A172 (cell line): ENCODE measurements around the gene STAT5B. TPM values are rescaled to one million over a fixed set of nuclear protein-coding genes. Genes with fewer than 3 reads are reported as not detected.
"Not testable (repeated sequence)": the region's sequence is repeated elsewhere in the genome, so short reads cannot be mapped to it uniquely, and the experiment has no call there.

Experiments
- DNase-seq: peaks from one replicate; pipeline ENCODE4 v3.0.0-alpha.2; 2015; ENCODE audit warnings: low spot score
- total RNA-seq: library from RNA; depleted of rRNA; stranded (reverse); fragments of >200 nt; shearing (Covaris generic); gene quantifications from 2 replicates; pipeline ENCODE4 v1.2.3, GENCODE V29; 2014

Gene STAT5B
- total RNA-seq, 1 experiment from 2014 or later = 30.9 TPM

DNA sequence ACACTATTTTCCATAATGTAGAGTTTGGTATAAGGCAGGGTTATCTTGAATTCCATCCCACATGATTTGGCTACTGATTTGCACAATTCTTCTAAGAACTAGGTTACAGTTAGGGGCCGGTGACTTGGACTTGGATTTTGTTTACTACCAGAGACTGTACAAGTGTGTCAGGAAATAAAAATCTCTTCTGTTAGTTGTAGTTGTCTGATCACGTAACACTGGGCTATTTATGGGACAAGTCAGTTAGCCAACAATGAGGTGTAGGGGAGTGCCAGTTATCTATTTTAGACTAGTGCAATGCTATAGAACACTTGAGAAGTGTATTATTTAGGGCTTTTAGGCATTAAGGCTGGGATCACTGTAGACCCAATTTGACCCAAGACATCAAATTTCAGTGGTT, 42.2 kb downstream of the STAT5B start:
- no peak for DNase-seq

DNA sequence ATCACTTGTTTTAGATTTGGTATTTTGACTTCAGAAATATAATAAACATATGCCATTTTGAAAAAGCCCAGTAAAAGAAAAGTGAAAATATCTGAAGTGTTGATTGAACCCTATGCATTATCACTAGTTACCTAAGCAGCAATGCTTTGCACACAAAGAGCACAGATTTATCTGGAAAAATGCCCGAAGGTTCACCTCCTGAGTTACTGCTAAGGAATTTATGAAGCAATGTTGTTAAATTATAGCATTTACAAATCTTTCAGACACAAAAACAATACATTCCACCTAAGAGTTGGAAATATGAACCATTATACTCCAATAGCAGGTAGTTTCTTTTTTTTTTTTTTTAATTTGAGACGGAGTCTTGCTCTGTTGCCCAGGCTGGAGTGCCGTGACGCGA, 43.0 kb downstream of the STAT5B start:
- peak; percentile 54 for DNase-seq

DNA sequence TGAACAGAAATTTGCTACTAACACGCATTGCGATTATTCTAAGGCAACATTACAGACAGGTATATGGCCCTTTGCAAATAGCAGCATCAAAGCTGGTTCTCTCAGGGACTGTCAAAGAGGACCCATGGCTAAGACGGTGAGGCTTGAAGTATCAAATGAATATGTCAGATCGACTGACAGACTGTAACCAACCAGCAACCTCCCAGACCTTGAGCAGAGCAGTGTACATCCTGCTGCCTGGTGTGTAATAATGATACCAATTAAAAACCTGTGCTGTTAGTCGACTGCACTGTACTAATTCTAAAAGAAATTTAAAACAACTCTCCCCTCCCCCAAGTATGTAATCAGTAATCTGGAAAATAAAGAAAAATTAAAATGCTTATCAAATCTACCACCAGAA, 46.0 kb downstream of the STAT5B start:
- DNase-seq = no peak

- DNase-seq = no peak
Measured at GRCh38 chr17:42227849-42228700, 48.1 kb downstream of the STAT5B start.

DNA sequence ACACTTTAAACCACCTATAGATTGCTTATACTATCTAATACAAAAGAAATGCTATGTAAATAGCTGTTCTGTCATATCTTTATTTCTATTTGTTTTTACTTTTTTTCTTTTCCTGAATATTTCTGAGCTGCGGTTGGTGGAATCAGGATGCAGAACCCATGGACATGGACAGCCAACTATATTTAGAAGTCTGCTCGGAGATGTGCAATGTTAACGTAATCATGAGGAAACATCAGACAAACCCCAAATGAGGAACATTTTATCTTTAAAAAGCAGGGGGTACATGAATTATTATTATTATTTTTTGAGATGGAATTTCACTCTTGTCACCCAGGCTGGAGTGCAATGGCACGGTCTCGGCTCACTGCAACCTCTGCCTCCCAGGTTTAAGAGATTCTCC, 50.5 kb downstream of the STAT5B start:
- DNase-seq = no peak

GRCh38 chr17:42224651-42225050, 51.5 kb downstream of the STAT5B start:
- DNase-seq = no peak

DNA sequence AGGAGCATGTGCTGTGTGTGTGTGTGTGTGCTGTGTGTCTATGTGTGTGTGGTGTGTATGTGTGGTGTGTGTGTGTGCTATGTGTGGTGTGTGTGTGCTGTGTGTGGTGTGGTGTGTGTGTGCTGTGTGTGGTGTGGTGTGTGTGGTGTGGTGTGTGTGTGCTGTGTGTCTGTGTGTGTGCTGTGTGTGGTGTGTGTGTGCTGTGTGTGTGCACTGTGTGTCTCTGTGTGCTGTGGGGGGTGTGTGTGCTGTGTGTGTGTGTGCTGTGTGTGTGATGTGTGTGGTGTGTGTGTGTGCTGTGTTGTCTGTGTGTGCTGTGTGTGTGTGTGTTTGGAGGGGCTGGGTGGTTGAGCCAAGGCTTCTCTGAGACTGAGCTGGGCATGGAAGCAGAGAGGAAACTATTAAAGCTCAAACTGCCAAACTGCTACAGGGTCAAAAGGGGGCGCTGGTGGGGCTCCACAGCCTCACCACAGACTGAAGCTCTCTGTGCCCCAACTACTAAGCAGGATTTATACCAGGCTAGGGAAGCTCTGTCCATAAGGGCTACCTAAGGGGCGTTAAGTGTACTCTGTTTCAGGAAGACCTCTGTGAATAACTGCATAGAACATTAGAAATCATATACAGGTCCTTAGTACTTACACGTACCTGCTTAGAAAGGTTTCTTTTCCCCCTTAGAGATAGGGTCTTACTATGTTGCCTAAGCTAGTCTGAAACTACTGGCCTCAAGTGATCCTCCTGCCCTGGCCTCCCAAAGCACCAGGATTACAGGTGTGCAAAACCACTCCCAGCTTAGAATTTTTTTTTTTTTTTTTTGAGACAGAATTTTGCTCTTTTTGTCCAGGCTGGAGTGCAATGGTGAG, 54.1 kb downstream of the STAT5B start:
- peak; percentile 66 for DNase-seq

GRCh38 chr17:42219280-42219679, 56.9 kb downstream of the STAT5B start:
- DNase-seq = not testable (repeated sequence)

DNA sequence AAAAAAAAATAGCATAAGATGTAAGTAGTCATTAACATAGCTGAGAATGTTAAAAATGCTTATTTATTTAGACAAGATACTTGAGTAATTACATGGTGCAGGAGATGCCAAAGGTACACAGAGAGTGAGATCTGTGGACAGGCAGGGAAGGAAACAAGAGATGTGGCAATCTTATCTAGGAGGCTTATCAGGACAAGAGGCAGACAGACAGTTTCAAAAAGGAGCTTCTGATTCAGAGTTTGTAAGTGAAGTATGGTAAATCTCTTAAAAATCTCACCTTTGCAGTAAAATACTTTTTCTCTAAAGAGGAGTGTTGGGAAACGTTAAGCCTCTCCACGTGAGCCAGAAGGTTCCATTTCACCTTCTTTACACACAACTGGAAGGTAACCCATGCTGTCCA, 62.0 kb downstream of the STAT5B start:
- DNase-seq = no peak

GRCh38 chr17:42212382-42212781, 63.8 kb downstream of the STAT5B start:
- DNase-seq = no peak

- DNase-seq = not testable (repeated sequence)
Measured at GRCh38 chr17:42211921-42212341, 64.3 kb downstream of the STAT5B start.

DNA sequence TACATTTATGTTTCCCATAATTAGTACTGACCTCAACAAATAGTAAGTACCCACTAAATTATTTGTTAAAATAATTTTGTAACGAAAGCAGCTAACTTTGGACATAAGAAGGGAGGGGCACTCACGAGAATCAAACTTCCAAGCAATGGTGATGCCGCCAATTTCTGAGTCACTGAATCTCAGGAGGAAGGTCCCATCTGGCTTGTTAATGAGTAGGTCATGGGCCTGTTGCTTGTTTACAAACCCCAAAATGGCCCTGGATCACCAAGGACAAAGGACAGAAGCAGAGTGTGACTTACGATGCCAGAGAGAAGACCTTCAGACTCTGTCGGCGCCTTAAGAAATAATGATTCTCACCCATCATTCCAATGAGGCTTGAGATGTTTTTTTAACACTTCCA, 66.1 kb downstream of the STAT5B start:
- DNase-seq = no peak

DNA sequence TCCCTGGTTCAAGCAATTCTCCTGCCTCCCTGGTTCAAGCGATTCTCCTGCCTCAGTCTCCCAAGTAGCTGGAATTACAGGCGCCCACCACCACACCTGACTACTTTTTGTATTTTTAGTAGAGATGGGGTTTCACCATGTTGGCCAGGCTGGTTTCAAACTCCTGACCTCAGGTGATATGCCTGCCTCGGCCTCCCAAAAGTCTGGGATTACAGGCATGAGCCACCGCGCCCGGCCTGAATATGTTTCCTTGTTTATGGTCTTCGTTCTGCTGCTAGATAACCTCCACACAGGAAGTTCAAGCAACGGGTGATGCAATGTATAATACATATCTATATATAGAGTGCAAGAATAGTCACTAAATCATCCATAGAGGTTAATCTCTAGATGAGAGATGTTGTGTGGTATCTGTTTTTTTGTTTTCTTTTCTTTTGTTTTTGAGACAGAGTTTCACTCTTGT, 70.0 kb downstream of the STAT5B start:
- not testable (repeated sequence) for DNase-seq

DNA sequence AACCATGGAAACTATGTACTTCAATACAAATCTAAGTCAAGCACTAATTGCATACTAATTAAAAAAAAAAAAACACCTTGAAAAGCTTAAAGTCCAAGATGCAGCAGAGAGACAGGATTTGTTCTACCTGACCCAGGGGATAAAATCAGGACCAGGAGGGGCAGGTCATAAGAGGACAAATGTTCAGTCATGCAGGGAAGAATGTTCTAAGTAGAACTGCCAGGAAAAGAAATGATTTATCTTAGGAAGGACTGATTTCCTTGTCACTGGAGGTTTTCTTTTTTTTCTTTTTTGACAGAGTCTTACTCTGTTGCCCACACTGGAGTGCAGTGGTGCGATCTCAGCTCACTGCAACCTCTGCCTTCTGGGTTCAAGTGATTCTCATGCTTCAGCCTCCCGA, 72.8 kb downstream of the STAT5B start:
- no peak for DNase-seq

DNA sequence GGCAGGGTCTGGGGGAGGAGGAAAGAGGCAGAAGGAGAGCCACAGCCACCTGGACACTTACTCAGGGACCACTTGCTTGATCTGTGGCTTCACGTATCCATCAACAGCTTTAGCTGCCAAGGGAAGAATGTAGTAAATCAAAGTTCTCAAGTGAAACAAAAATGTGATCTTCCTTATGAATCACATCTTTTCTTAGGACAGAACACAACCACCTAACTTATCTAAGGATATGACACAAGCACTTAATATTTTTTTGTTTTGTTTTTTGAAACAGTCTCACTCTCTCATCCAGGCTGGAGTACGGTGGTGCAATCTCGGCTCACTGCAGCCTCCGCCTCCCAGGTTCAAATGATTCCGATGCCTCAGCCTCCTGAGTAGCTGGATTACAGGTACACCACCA, 73.5 kb downstream of the STAT5B start:
- DNase-seq = peak; percentile 34

GRCh38 chr17:42202159-42202558, 74.0 kb downstream of the STAT5B start:
- no peak for DNase-seq

GRCh38 chr17:42201458-42201772, 74.8 kb downstream of the STAT5B start:
- no peak for DNase-seq

- DNase-seq = no peak
Measured at GRCh38 chr17:42200706-42201457, 75.3 kb downstream of the STAT5B start.

GRCh38 chr17:42199416-42200011, 76.7 kb downstream of the STAT5B start:
- DNase-seq = no peak

DNA sequence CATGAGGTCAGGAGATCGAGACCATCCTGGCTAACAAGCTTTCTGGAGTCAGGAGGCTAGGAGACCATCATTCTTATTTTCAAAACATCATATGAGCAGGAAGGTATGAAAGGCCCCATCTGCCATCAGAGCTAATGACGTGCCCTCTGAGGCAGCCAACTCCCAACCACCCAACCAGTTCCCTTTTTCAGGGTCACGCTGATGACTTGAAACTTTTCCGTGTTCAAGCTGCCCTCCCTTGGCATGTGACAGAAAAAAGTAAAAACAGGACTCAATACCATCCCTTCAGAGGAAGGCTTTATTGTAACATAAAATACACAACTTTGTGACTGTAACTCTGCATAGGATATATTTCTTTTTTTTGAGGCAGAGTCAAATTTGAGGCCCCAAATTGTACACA, 77.3 kb downstream of the STAT5B start:
- no peak for DNase-seq

GRCh38 chr17:42197564-42198156, 78.5 kb downstream of the STAT5B start:
- no peak for DNase-seq
